Thoracic aorta (tissue), 2 donors: ENCODE data around the gene CHKB. TPM values are rescaled to one million over a fixed set of nuclear protein-coding genes. Genes with fewer than 3 reads are reported as not detected.

ENCODE experiments used
- ATAC-seq: fragments of 150-250 bp; one replicate; pipeline ENCODE4 v1.8.0; 2017; ENCODE audit warnings: low read depth; ENCODE audit not compliant: insufficient number of reproducible peaks, low FRiP score
- DNase-seq: peaks from one replicate; pipeline ENCODE4 v3.0.0-alpha.2; 2020; ENCODE audit warnings: low spot score
- H3K27ac ChIP-seq, 2 donors: fragments of 200-600 bp; sonication (generic); 1 replicate in 1 of 2; 2 replicates in 1 of 2; pipeline ENCODE4 v1.5.1; 2016; ENCODE audit warnings: mild to moderate bottlenecking in 2 of 2, moderate library complexity in 2 of 2
- H3K27me3 ChIP-seq: fragments of 200-600 bp; sonication (generic); replicated peaks from 2 replicates; pipeline ENCODE4 v1.6.0; 2016; ENCODE audit warnings: mild to moderate bottlenecking; ENCODE audit not compliant: insufficient read depth
- H3K36me3 ChIP-seq: fragments of 200-600 bp; sonication (generic); one replicate; pipeline ENCODE4 v1.5.1; 2016
- H3K4me1 ChIP-seq, 2 donors: fragments of 200-600 bp; sonication (generic); 1 replicate in 1 of 2; 2 replicates in 1 of 2; pipeline versions ENCODE4 v1.5.1 to v1.6.0; 2016; ENCODE audit warnings: low read depth in 2 of 2, mild to moderate bottlenecking in 1 of 2; ENCODE audit not compliant: control insufficient read depth in 1 of 2
- H3K4me3 ChIP-seq: fragments of 200-600 bp; sonication (generic); 2 replicates; pipeline ENCODE4 v1.5.1; 2016; ENCODE audit warnings: mild to moderate bottlenecking
- H3K9me3 ChIP-seq: fragments of 200-600 bp; sonication (generic); 2 replicates; pipeline ENCODE4 v1.5.1; 2016
- total RNA-seq, 2 donors: library from RNA; depleted of rRNA; stranded (reverse); fragments of >200 nt; gene quantifications; one replicate each; pipeline versions ENCODE4 v1.1.0 to v1.2.3, GENCODE V29; 2016
- TF ChIP-seq, protein P1 (sequence below): fragments of 200-600 bp; sonication (generic); IDR thresholded peaks from one replicate; pipeline ENCODE4 v1.5.1; 2019; ENCODE audit warnings: antibody characterized with exemption

The CHKB gene
- total RNA-seq, 2 donors from 2014 or later: 52.6 to 78.7 TPM

GRCh38 chr22:50600967-50601668, 18.5 kb upstream of the CHKB start:
- Histone ChIP-seq H3K27me3 (peaks cover 8% of the 10 kb centered on the region), H3K4me3 (peak overlapping the region; percentile 44), H3K4me1 (no peaks in the 10 kb centered on the region), H3K36me3 (no peaks in the 10 kb centered on the region), H3K27ac (no peak overlapping the region), H3K9me3 (no peaks in the 10 kb centered on the region)
- ATAC-seq: no peak
- DNase-seq: no peak
- TF ChIP-seq, protein P1, sequence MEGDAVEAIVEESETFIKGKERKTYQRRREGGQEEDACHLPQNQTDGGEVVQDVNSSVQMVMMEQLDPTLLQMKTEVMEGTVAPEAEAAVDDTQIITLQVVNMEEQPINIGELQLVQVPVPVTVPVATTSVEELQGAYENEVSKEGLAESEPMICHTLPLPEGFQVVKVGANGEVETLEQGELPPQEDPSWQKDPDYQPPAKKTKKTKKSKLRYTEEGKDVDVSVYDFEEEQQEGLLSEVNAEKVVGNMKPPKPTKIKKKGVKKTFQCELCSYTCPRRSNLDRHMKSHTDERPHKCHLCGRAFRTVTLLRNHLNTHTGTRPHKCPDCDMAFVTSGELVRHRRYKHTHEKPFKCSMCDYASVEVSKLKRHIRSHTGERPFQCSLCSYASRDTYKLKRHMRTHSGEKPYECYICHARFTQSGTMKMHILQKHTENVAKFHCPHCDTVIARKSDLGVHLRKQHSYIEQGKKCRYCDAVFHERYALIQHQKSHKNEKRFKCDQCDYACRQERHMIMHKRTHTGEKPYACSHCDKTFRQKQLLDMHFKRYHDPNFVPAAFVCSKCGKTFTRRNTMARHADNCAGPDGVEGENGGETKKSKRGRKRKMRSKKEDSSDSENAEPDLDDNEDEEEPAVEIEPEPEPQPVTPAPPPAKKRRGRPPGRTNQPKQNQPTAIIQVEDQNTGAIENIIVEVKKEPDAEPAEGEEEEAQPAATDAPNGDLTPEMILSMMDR: no peak

DNA sequence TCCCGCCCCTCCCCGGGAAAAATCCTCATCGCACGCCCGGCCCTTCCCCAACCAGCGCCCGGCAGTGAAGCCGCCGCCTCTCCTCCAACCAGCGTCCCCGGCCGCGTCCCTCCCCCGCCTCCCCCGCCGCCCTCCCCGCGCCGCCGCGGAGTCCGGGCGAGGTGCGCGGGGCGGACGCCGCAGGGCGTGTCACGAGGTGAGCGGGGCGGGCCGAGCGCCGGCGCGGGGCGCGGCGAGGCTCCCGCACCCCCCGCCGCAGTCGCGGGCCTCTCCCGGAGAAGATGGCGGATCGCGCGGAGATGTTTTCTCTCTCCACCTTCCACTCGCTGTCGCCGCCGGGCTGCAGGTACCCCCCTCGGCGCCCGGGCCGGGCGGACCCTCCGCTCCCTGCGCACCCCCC, 17.9 kb upstream of the CHKB start, which contains the start of gene MAPK8IP2:
MAPK8IP2 (plus strand) TSS at position 256 of the 400 bp plus-strand sequence; CDS start at position 282, 26 bp downstream.
- ATAC-seq (no peak), DNase-seq (no peak)
- H3K36me3 ChIP-seq: no peaks in the 10 kb centered on the region
- no peak within 1 kb of the TSS for H3K27ac ChIP-seq
- H3K4me1 ChIP-seq: no peaks in the 10 kb centered on the region
- H3K9me3 ChIP-seq: no peaks in the 10 kb centered on the region
- H3K27me3 ChIP-seq: peaks cover 8% of the 10 kb centered on the region
- H3K4me3 ChIP-seq: peak within 1 kb of the TSS; percentile 52
- TF ChIP-seq, protein P1: no peak

- H3K4me3 ChIP-seq: peak overlapping the region; percentile 52
- DNase-seq: no peak
- H3K27me3 ChIP-seq: peaks cover 8% of the 10 kb centered on the region
Measured at GRCh38 chr22:50599816-50600455, 17.3 kb upstream of the CHKB start.

GRCh38 chr22:50597097-50597496, 14.4 kb upstream of the CHKB start:
- DNase-seq (no peak), ATAC-seq (no peak)
- TF ChIP-seq, protein P1: no peak
- H3K9me3 ChIP-seq: no peaks in the 10 kb centered on the region
- H3K27ac ChIP-seq: no peak overlapping the region
- H3K36me3 ChIP-seq: no peaks in the 10 kb centered on the region
- H3K4me3 ChIP-seq: no peak overlapping the region
- no peaks in the 10 kb centered on the region for H3K4me1 ChIP-seq
- no peaks in the 10 kb centered on the region for H3K27me3 ChIP-seq

More at GRCh38 chr22:50599816-50600455, 17.3 kb upstream of the CHKB start:
- peak; percentile 3 for ATAC-seq
- H3K4me1 ChIP-seq: no peaks in the 10 kb centered on the region
- H3K27ac ChIP-seq: no peak overlapping the region
- no peaks in the 10 kb centered on the region for H3K9me3 ChIP-seq
- no peaks in the 10 kb centered on the region for H3K36me3 ChIP-seq
- TF ChIP-seq, protein P1: no peak

- DNase-seq: no peak
Measured at GRCh38 chr22:50595189-50595588, 12.5 kb upstream of the CHKB start.

More at GRCh38 chr22:50595189-50595588, 12.5 kb upstream of the CHKB start:
- Histone ChIP-seq H3K4me3 (no peak overlapping the region), H3K27me3 (no peaks in the 10 kb centered on the region), H3K4me1 (no peaks in the 10 kb centered on the region), H3K36me3 (no peaks in the 10 kb centered on the region), H3K9me3 (no peaks in the 10 kb centered on the region), H3K27ac (no peak overlapping the region)
- TF ChIP-seq, protein P1: no peak
- no peak for ATAC-seq
